ENCODE results near the gene YJEFN3. TPM values are rescaled to one million over a fixed set of nuclear protein-coding genes. Genes with fewer than 3 reads are reported as not detected.
A peak's percentile ranks its signal among the peaks of the same experiment; 100 is the strongest.

Gene YJEFN3
- polyA plus RNA-seq, 3 donors: 6.8 to 12.4 (median 9.3) TPM

GRCh38 chr19:19514881-19515641 is 13.7 kb upstream of the YJEFN3 start, which contains the start of gene TSSK6:
TSSK6 (minus strand) TSS chr19:19515548; CDS start chr19:19515427, 121 bp downstream.
- no peak for DNase-seq (ENCODE audit: extremely low read depth in 1 of 11, low read depth in 9 of 11, low spot score in 4 of 11)

GRCh38 chr19:19515642-19516519 is 12.8 kb upstream of the YJEFN3 start, which contains the start of gene NDUFA13:
NDUFA13 (plus strand) TSS chr19:19516225; CDS start chr19:19516239, 14 bp downstream.
- DNase-seq (ENCODE audit: extremely low read depth in 1 of 11, low read depth in 9 of 11, low spot score in 4 of 11): peak; percentile 81 to 98 (median 94)

- DNase-seq (ENCODE audit: extremely low read depth in 1 of 11, low read depth in 9 of 11, low spot score in 4 of 11): no peak
Measured at GRCh38 chr19:19517235-19517619, 11.5 kb upstream of the YJEFN3 start.

- DNase-seq (ENCODE audit: extremely low read depth in 1 of 11, low read depth in 9 of 11, low spot score in 4 of 11): no peak
Measured at GRCh38 chr19:19520989-19521388, 7.7 kb upstream of the YJEFN3 start.

GRCh38 chr19:19523177-19523576 is 5.5 kb upstream of the YJEFN3 start:
- DNase-seq (ENCODE audit: extremely low read depth in 1 of 11, low read depth in 9 of 11, low spot score in 4 of 11): no peak

GRCh38 chr19:19524053-19524452 is 4.7 kb upstream of the YJEFN3 start:
- DNase-seq (ENCODE audit: extremely low read depth in 1 of 11, low read depth in 9 of 11, low spot score in 4 of 11): no peak

- no peak for DNase-seq (ENCODE audit: extremely low read depth in 1 of 11, low read depth in 9 of 11, low spot score in 4 of 11)
Measured at GRCh38 chr19:19525611-19526380, 2.9 kb upstream of the YJEFN3 start.

- DNase-seq (ENCODE audit: extremely low read depth in 1 of 11, low read depth in 9 of 11, low spot score in 4 of 11): no peak
Measured at GRCh38 chr19:19526581-19527370, 1.9 kb upstream of the YJEFN3 start.

- no peak for DNase-seq (ENCODE audit: extremely low read depth in 1 of 11, low read depth in 9 of 11, low spot score in 4 of 11)
Measured at GRCh38 chr19:19527371-19527656, 1.4 kb upstream of the YJEFN3 start.

GRCh38 chr19:19527674-19528625 is 761 bp upstream of the YJEFN3 start:
- no peak for DNase-seq (ENCODE audit: extremely low read depth in 1 of 11, low read depth in 9 of 11, low spot score in 4 of 11)

GRCh38 chr19:19529783-19530422 is 1.2 kb downstream of the YJEFN3 start:
- DNase-seq (ENCODE audit: extremely low read depth in 1 of 11, low read depth in 9 of 11, low spot score in 4 of 11): no peak

- no peak for DNase-seq (ENCODE audit: extremely low read depth in 1 of 11, low read depth in 9 of 11, low spot score in 4 of 11)
Measured at GRCh38 chr19:19530423-19530804, 1.7 kb downstream of the YJEFN3 start.

- DNase-seq (ENCODE audit: extremely low read depth in 1 of 11, low read depth in 9 of 11, low spot score in 4 of 11): no peak
Measured at GRCh38 chr19:19530889-19531288, 2.2 kb downstream of the YJEFN3 start.

GRCh38 chr19:19531951-19532805 is 3.5 kb downstream of the YJEFN3 start:
- peak in 6 of 11 donors; percentile 51 to 73 (median 64) for DNase-seq (ENCODE audit: extremely low read depth in 1 of 11, low read depth in 9 of 11, low spot score in 4 of 11)

- DNase-seq (ENCODE audit: extremely low read depth in 1 of 11, low read depth in 9 of 11, low spot score in 4 of 11): no peak
Measured at GRCh38 chr19:19532806-19533701, 4.3 kb downstream of the YJEFN3 start.

Measured in renal cortex interstitium (tissue), 11 donors.